HG03045 (cell line): ENCODE data around the gene PLCG1.
"Not testable (repeated sequence)": the region's sequence is repeated elsewhere in the genome, so short reads cannot be mapped to it uniquely, and the experiment has no call there.

ENCODE experiments used
- ATAC-seq: cut with Tn5 transposase; IDR thresholded peaks from one replicate; pipeline ENCODE4 v1.9.1; 2021; ENCODE audit warnings: mild to moderate bottlenecking, moderate library complexity; ENCODE audit not compliant: unreplicated experiment

PLCG1 gene

GRCh38 chr20:41124451-41125094 is 12.8 kb upstream of the PLCG1 start:
- no peak for ATAC-seq

GRCh38 chr20:41125530-41126457 is 11.5 kb upstream of the PLCG1 start:
- ATAC-seq = no peak

GRCh38 chr20:41126719-41127118 is 10.6 kb upstream of the PLCG1 start:
- no peak for ATAC-seq

DNA sequence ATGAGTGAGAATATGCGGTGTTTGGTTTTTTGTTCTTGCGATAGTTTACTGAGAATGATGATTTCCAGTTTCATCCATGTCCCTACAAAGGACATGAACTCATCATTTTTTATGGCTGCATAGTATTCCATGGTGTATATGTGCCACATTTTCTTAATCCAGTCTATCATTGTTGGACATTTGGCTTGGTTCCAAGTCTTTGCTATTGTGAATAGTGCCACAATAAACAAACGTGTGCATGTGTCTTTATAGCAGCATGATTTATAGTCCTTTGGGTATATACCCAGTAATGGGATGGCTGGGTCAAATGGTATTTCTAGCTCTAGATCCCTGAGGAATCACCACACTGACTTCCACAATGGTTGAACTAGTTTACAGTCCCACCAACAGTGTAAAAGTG is 9.0 kb upstream of the PLCG1 start:
- ATAC-seq = not testable (repeated sequence)

- no peak for ATAC-seq
Measured at GRCh38 chr20:41131594-41132387, 5.6 kb upstream of the PLCG1 start.

GRCh38 chr20:41132388-41132775 is 5.0 kb upstream of the PLCG1 start:
- not testable (repeated sequence) for ATAC-seq

DNA sequence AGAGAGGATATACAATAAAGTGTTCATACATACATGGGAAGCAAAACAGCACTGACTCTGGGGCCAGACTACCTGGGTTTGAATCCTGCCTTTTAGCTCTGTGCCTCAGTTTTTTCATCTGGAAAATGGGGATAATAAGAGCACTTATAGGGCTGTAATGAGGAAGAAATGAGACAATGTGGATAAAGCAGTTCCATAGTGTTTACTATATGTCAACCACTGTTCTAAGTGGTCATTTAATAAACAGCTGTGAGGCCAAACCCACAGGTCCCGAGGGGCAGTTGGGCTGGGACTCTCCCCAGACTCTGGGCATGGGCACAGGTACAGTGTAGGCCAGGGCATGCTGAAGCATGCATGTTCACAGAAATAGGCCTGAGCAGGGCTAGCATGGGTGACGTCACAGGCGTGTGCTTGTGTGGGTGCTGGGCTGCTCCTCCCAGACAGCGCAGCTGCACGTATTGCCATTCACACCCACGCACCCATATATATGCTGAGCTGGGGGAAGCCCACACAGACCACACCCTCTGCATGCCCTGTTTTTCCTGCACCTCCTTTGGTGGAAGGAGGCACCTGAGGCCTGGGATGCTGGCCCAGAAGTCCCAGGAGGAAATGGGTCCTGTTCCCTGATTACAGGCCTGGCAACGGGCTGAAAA is 3.5 kb upstream of the PLCG1 start:
- peak; percentile 45 for ATAC-seq

DNA sequence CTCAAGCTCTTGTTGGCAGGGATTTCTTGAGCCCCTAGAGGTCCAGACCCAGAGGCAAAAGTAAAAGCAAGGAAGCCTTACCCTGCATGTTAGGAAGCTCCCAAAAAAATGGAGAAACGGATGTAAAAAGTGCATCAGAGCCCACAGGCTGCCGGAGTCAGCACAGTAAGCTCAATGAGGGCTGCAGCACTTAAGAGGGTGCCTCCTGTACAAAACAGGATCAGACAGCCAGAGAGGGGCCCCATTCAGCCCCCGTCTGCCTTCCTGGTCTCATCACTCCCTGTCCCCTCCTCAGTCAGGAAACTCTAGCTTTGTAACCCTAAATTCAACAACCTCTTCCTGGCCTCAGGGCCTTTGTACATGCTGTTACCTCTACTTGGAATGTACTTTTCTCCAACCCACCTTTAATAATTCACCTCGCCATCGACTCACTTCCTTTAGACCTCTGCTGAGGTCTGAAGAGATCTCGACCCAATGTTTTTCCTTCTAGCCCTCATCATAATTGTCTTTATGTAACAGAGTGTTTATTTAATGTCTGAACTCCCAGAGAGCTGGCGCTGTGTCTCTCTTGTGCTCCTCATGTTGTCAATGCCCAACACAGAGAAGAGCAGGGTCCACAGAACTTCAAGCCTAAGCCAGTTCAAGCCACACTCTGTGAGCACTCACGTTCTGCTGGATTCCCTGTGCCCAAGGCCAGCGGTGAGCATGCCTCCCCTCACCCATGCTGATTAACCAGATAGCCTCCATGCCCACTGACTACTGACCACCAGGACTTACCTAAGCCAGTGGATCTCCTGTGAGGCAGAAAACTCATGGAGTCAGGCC is 2.8 kb upstream of the PLCG1 start:
- no peak for ATAC-seq

GRCh38 chr20:41135187-41135887 is 2.0 kb upstream of the PLCG1 start:
- ATAC-seq = no peak

DNA sequence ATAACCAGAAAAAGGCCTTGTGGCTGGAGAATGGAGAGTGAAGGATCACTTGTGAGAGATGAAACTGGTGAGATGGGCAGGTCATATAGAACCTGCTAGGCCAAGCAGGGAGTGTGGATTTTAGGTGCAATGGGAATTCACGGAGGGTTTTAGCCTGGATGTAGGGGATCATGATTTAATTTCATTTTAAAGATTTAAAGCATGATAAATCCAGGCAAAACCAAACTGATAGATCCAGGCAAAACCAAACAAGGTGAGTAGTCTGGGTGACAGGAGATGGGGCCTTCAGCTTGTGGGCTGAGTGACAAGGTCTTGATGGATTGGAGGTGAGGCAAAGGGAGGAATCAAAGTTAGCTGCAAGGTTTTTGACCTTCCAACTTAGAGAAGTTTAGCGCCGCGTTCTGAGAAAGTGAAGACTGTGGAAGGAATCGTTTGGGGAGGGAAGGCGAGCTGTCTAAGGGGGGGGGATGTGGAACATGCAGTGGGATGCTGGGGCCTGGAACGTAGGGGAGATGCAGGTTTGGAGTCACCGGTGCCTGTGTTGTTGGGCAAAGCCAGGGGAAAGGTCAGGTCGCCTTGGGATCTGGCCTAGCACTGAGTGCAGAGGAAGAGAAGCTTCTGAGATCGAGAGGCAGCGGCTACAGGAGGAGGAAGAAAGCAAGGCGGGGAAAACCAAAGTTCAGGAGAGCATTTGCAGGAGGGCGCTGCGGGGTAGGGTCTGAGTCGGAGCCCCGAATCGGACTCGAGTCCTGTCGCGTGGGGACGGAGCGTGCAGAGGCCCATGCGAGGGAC is 1.3 kb upstream of the PLCG1 start:
- no peak for ATAC-seq

- peak; percentile 9 for ATAC-seq
Measured at GRCh38 chr20:41137614-41138474, 501 bp downstream of the PLCG1 start.

DNA sequence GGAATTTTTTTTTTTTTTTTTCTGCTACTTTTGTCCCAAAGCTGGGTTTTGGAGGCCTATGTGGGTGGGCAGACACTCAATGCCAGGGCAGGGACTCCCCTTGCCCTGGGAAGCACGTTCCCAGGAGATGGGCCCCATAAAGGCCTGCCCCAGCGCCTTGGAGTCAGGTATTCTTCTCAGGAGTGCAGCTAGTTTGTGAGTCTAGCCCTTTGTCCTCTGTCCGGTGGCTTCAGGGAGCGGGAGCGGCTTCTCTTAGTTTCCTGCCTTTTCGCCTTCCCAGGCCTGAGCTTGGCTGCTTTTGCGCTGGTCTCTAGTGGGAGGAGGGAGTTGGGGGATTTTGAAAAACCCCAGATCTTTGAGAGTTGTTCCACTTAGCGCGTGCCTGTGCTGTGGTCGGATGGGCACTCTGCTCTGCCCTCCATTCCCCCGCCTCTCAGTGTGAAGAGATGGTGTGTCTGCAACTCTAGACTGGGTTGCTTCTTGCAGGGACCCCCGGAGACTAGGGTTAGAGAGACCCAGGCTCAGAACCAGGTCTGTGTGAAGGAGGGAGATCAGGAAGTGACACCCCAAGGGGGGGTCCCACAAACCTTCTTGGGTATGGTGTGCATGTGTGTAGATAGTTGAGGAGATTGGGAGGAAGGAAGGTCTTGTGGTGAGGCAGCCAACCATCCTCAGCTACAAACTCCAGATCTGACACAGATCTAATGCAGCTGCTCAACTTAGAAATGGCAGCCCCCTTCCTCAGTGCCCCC is 1.3 kb downstream of the PLCG1 start:
- no peak for ATAC-seq

- ATAC-seq = no peak
Measured at GRCh38 chr20:41139227-41140093, 2.1 kb downstream of the PLCG1 start.

DNA sequence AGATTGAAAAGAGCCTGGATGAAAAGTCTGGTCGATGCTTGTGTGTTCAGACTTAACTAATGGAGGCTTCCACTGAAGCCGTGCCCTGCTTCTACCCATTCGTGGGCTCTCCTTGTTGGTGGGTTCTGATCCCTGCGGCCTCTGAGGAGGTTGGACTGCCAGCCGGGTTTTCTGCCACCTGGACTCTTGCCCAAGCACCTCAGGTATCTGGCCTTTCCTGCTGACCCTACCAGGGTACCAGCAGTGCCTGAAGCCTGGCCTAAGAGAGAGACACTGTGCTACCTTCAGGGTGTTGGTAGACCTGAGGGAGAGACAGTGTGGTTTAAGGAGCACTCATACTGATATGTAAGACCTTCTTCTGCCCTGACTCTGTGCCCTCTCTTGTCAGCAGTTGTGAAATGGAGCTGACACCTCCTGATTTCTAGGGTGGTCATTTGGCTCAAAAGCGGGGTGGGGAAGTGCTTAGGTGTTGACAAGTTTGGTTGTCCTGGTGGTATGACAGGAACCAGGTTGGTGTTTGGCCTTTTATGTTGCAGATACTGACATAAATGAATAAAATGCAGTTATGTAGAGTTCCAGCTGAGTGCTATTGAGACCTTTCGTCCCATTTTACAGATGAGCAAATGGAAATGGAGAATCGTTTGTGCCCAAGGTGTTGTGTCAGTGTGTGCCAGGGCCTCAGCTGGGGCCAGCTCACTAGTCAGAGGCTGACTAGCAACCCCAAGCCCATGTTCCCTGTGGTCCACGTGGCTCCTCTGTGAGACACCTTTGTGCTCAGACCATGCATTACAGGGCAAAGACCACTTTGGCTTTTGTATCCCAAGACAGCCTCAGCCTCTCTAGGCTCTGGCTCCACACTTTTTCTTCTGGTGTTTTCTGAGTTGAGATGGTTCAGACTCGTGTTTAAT is 3.1 kb downstream of the PLCG1 start:
- ATAC-seq = no peak
